HG02678 (cell line): ENCODE data around the gene PHB1.
"Not testable (repeated sequence)": the region's sequence is repeated elsewhere in the genome, so short reads cannot be mapped to it uniquely, and the experiment has no call there.

Experiments used
- ATAC-seq: cut with Tn5 transposase; IDR thresholded peaks from one replicate; pipeline ENCODE4 v1.9.1; 2021; ENCODE audit warnings: mild to moderate bottlenecking, moderate library complexity; ENCODE audit not compliant: unreplicated experiment

PHB1 gene

GRCh38 chr17:49406421-49407061, 8.1 kb downstream of the PHB1 start:
- ATAC-seq, result no peak

DNA sequence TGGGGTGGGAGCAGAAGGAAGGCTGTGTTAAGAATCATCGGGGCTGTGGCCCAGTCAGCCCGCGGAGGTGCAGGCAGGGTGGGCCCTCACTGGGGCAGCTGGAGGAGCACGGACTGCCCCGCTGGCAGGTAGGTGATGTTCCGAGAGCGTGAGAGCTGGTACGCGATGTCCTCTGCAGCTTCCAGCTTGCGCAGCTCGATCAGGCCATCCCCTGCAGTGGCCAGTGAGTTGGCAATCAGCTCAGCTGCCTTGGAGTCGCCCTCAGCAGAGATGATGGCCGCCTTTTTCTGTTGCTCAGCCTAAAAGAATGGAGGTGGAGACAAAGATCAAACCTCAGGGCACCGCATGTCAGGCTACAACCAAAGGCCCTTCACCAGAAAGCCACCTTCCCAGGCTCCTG, 9.8 kb downstream of the PHB1 start:
- ATAC-seq, result no peak

DNA sequence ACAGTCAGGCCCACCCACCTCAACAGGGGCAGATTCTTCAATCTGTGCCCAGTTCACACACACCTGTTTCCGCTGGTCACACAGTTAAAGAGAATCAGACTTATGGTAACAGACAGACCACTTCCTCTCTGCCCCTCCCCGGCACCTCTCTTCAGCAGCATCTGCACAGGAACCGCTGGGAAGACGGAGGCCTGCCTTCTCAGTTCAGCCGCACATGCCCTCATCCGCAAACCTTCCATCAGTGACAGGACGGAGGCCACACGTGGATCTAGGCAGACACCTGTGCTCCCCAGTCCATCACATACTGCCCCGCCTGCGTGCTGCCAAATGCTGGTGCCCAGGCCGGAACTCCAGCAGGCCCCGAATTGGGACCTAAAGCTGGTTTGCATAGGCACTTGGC, 10.3 kb downstream of the PHB1 start:
- peak; percentile 47 for ATAC-seq

DNA sequence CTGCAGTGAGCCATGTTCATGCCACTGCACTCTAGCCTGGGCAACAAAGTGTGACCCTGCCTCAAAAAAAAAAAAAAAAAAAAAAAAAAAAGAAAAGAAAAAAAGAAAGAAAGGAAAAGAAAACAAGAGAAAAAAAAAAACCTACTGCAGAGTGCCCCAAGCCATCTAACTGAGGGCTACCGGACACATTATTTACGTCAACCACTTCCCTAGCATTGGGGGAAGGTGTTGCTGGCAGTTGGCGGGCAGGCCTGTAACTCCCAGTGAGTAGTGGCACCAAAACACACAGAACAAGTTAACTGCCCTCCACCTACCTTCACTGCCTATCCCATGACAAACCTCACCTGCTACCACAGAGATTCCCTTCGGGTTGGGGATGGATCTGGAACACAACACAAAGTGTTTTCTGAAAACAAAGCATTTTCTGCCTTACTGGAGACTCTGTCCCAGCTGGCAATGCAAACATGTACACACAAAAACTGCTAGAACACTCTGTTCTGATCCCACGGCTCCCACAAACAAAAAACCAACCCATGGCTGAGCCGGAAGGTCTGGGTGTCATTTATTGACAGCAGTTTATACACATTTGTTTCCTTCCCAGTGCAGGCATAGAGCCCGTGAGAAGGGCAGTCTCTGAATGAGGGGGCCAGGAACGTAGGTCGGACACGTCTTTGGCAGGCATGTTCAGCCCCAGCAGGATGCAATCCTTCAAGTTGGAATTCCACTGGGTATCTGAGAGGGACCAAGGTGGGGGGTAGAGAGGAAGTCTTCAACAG, 11.0 kb downstream of the PHB1 start:
- no peak for ATAC-seq

DNA sequence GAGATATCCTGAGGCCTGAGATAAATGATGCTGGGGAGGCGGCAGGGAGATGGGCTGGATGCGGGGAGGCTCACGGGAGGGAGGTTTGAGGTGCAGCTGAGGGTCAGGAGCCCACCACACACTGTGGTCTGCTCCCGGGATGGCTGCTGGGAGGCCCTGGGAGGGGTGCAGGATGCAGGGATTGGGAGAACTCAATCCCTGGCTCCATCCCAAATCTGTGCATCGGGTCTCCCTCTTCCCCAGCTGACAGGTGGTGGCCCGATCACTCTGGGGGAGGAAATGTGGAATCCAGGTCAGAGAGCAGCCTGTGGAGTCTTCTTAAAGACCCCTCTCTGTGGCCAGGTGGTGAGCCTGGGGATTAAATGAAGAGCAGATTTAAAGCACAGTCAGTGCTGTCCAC, 12.0 kb downstream of the PHB1 start:
- no peak for ATAC-seq

- ATAC-seq, result no peak
Observed at GRCh38 chr17:49401971-49402611, 12.6 kb downstream of the PHB1 start.

DNA sequence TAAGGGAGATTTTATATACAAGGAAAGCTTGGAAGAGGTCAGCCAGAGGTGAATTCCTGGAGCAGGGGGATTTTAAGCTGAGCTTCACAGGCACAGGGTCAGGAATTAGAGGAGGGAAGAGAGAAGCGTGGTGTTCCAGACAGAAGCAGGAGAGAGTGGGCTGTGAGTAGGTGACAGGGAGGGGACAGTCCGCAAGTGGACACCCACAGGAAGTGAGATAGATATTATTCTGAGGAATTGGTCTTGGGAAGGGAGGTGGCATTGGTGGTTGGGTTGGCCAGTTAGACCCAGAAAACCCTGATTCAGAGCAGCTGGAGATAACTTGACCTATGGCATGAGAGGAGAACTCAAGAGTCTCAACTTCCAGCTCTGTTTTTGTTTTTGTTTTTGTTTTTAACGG, 14.7 kb downstream of the PHB1 start:
- no peak for ATAC-seq

- no peak for ATAC-seq
Observed at GRCh38 chr17:49397586-49397985, 17.1 kb downstream of the PHB1 start.

- no peak for ATAC-seq
Observed at GRCh38 chr17:49393491-49394255, 21.0 kb downstream of the PHB1 start.

- no peak for ATAC-seq
Observed at GRCh38 chr17:49390548-49391324, 23.9 kb downstream of the PHB1 start.

- ATAC-seq, result not testable (repeated sequence)
Observed at GRCh38 chr17:49389514-49390347, 25.0 kb downstream of the PHB1 start.

GRCh38 chr17:49388692-49389513, 25.8 kb downstream of the PHB1 start:
- no peak for ATAC-seq

DNA sequence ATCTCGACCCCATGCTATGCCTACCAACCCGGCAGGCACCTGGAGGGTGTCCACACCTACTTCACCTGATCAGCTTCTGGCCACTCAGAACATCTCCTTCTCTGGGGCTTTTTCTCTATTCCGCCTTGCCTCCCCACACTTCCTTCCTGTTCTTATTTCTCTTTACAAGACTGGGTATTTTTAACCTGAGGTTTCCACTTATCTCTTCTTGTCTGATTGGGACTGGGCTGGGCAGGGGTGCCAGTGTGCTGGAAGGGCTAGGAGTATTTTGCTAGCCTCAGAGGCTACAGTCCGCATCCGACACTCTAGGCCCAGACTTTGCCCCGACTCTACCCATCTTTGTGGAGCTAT, 26.4 kb downstream of the PHB1 start:
- peak; percentile 51 for ATAC-seq

- no peak for ATAC-seq
Observed at GRCh38 chr17:49387498-49388289, 27.0 kb downstream of the PHB1 start.

DNA sequence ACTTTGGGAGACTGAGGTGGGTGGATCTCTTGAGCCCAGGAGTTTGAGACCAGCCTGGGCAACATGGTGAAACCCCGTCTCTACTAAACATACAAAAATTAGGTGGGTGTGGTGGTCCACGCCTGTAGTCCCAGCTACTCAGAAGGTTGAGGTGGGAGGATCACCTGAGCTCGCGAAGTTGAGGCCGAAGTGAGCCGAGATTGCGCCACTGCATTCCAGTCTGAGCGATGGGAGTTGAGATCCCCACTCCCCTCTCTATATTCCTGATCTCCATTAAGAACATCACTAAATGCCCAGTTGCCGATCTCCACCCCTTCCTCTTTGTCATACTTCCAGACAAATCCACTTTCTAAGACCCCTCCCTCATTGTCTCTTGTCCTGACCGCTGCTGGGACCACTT, 28.3 kb downstream of the PHB1 start:
- ATAC-seq, result no peak

GRCh38 chr17:49384951-49385350, 29.7 kb downstream of the PHB1 start:
- ATAC-seq, result no peak

DNA sequence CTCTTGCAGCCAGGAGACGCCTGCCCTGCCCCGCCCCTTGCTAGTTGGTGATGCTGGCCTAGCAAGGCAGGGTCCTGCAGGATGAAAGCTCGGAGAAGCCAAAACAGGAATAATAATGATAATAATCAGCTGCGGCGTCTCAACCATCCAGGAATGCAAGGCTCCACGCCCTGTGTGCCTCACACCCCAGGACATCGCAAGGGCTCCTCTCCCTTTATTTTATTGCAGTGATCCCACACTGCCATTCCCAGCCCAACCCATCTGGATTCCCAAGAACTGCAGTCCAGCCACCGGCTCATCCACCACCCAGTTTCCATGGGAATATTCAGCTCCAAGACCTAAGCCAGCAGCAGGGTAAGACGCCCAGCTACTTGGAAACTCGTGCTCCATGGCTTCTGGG, 31.6 kb downstream of the PHB1 start:
- ATAC-seq, result no peak

DNA sequence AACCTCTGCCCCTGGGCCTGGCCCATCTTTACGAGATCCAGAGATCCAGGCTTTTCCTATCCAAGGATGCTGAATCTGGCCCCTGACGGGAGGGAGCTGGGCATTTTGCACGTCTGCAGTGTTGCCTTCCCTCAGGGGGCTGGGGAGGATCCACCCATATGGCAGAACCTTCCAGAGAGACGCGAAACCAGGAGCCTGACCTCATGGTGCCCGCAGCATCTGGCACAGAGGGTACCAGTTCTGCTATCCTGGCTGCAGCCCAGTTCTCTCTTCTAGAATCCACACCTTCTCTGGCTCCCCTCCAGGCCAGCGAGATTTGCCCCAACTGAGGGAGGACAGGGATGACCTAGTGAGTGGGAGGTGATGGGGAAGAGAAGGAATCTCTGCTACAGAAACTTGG, 32.1 kb downstream of the PHB1 start:
- no peak for ATAC-seq
